Left ventricle myocardium inferior (tissue), 1 donor: ENCODE results near the gene RUVBL2. TPM values are rescaled to one million over a fixed set of nuclear protein-coding genes. Genes with fewer than 3 reads are reported as not detected.
"Not testable (repeated sequence)": the region's sequence is repeated elsewhere in the genome, so short reads cannot be mapped to it uniquely, and the experiment has no call there.

Experiments
- DNase-seq: peaks from one replicate; pipeline ENCODE4 v3.0.0-alpha.2; 2020
- H3K27ac ChIP-seq: fragments of 200-600 bp; replicated peaks from 2 replicates; pipeline ENCODE4 v1.8.0; 2021
- H3K27me3 ChIP-seq: fragments of 200-600 bp; 2 replicates; pipeline ENCODE4 v1.8.0; 2021; ENCODE audit warnings: low read depth
- H3K36me3 ChIP-seq: fragments of 200-600 bp; 2 replicates; pipeline ENCODE4 v1.8.0; 2021
- H3K4me1 ChIP-seq: fragments of 200-600 bp; 2 replicates; pipeline ENCODE4 v1.8.0; 2021
- H3K4me3 ChIP-seq: fragments of 200-600 bp; 2 replicates; pipeline ENCODE4 v1.8.0; 2021; ENCODE audit warnings: mild to moderate bottlenecking, moderate library complexity
- H3K9me3 ChIP-seq: fragments of 200-600 bp; replicated peaks from 2 replicates; pipeline ENCODE4 v1.8.0; 2021
- CTCF ChIP-seq: fragments of 200-600 bp; IDR thresholded peaks from 2 replicates; pipeline ENCODE4 v1.8.0; 2021; ENCODE audit warnings: antibody characterized with exemption, mild to moderate bottlenecking, borderline replicate concordance
- intact Hi-C: fragments of 100-400 bp; cut with micrococcal nuclease; formaldehyde crosslinking; loops from one replicate; pipeline ENCODE4 v1.11.0; 2022
- total RNA-seq: library from RNA; stranded (reverse); fragmentation: NEBNext Ultra II Directional; extraction: Animal tissue kit (Norgen Biotek cat#: 25700); gene quantifications from one replicate; pipeline ENCODE4 v1.2.1, GENCODE V29; 2021
- donor health status: DM: no; HTN: yes; CAD: no; lungs with severe emphysema.

RUVBL2 gene
- total RNA-seq, 1 donor from 2014 or later = 44.4 TPM

GRCh38 chr19:49020931-49021895 lies 27.5 kb downstream of the RUVBL2 start:
- intact Hi-C loops = no loop called here
- no peak for TF ChIP-seq CTCF
- Histone ChIP-seq H3K36me3 (peaks cover 1% of the 10 kb centered on the region), H3K4me3 (no peak overlapping the region), H3K27ac (no peak overlapping the region), H3K9me3 (no peaks in the 10 kb centered on the region), H3K4me1 (peaks cover 27% of the 10 kb centered on the region), H3K27me3 (peaks cover 34% of the 10 kb centered on the region)
- DNase-seq = no peak

- intact Hi-C loops = no loop called here
- H3K27ac ChIP-seq = no peak overlapping the region
Observed at GRCh38 chr19:49022116-49022515, 28.4 kb downstream of the RUVBL2 start.

GRCh38 chr19:49024233-49024632 lies 30.5 kb downstream of the RUVBL2 start, which contains the start of gene CGB3:
Gene CGB3, minus strand, starts transcription at chr19:49024333. Its CDS starts 362 bp downstream, at chr19:49023971.
- intact Hi-C loops, H3K4me1 ChIP-seq, H3K9me3 ChIP-seq, H3K36me3 ChIP-seq, H3K27ac ChIP-seq, H3K4me3 ChIP-seq, DNase-seq: not testable (repeated sequence)
- H3K27me3 ChIP-seq = peaks cover 11% of the 10 kb centered on the region

More at GRCh38 chr19:49022116-49022515, 28.4 kb downstream of the RUVBL2 start:
- no peak for DNase-seq
- no peaks in the 10 kb centered on the region for H3K9me3 ChIP-seq
- H3K4me3 ChIP-seq = no peak overlapping the region
- H3K36me3 ChIP-seq = no peaks in the 10 kb centered on the region
- TF ChIP-seq CTCF = no peak
- H3K27me3 ChIP-seq = peaks cover 31% of the 10 kb centered on the region
- H3K4me1 ChIP-seq = peaks cover 26% of the 10 kb centered on the region

GRCh38 chr19:49025088-49025487 lies 31.4 kb downstream of the RUVBL2 start:
- H3K9me3 ChIP-seq, intact Hi-C loops, H3K4me3 ChIP-seq, DNase-seq, H3K4me1 ChIP-seq, H3K27me3 ChIP-seq, H3K27ac ChIP-seq, H3K36me3 ChIP-seq: not testable (repeated sequence)

- H3K27me3 ChIP-seq, H3K9me3 ChIP-seq, DNase-seq, H3K27ac ChIP-seq, intact Hi-C loops, H3K4me3 ChIP-seq, H3K4me1 ChIP-seq, H3K36me3 ChIP-seq: not testable (repeated sequence)
Observed at GRCh38 chr19:49025599-49025998, 31.9 kb downstream of the RUVBL2 start.

- H3K9me3 ChIP-seq, H3K4me1 ChIP-seq, H3K36me3 ChIP-seq, H3K4me3 ChIP-seq, H3K27me3 ChIP-seq, H3K27ac ChIP-seq, intact Hi-C loops, DNase-seq: not testable (repeated sequence)
Observed at GRCh38 chr19:49028686-49029085, 35.0 kb downstream of the RUVBL2 start.

GRCh38 chr19:49029749-49030148 lies 36.1 kb downstream of the RUVBL2 start:
- H3K4me3 ChIP-seq, H3K36me3 ChIP-seq, H3K4me1 ChIP-seq, H3K27me3 ChIP-seq, intact Hi-C loops, H3K27ac ChIP-seq, DNase-seq, H3K9me3 ChIP-seq: not testable (repeated sequence)

GRCh38 chr19:49030323-49030722 lies 36.6 kb downstream of the RUVBL2 start:
- H3K4me1 ChIP-seq, H3K4me3 ChIP-seq, intact Hi-C loops, DNase-seq, H3K9me3 ChIP-seq, H3K27ac ChIP-seq, H3K36me3 ChIP-seq: not testable (repeated sequence)
- H3K27me3 ChIP-seq = peaks cover 13% of the 10 kb centered on the region
